Nephron progenitor cell (in vitro differentiated cells): ENCODE results near the gene DNAH8.
A peak's percentile ranks its signal among the peaks of the same experiment; 100 is the strongest.

Source experiments
- DNase-seq: peaks from one replicate; pipeline ENCODE4 v3.0.0; 2021
- H3K27ac Mint-ChIP-seq: 2 replicates; pipeline ENCODE4 v1.8.0; 2021; ENCODE audit warnings: mild to moderate bottlenecking, moderate library complexity, mixed read lengths
- H3K27me3 Mint-ChIP-seq: 2 replicates; pipeline ENCODE4 v1.8.0; 2021; ENCODE audit warnings: mild to moderate bottlenecking, low read depth, mixed read lengths; ENCODE audit not compliant: poor library complexity
- H3K36me3 Mint-ChIP-seq: 2 replicates; pipeline ENCODE4 v1.8.0; 2021; ENCODE audit warnings: low read depth, mixed read lengths
- H3K4me1 Mint-ChIP-seq: 2 replicates; pipeline ENCODE4 v1.8.0; 2021; ENCODE audit warnings: mixed read lengths
- H3K4me3 Mint-ChIP-seq: 2 replicates; pipeline ENCODE4 v1.8.0; 2021; ENCODE audit warnings: mild to moderate bottlenecking, moderate library complexity, mixed read lengths
- H3K9me3 Mint-ChIP-seq: 2 replicates; pipeline ENCODE4 v1.8.0; 2021; ENCODE audit warnings: mild to moderate bottlenecking, moderate library complexity, mixed read lengths
- TF ChIP-seq, protein P1 (sequence below): fragments of 200-600 bp; sonication (generic); IDR thresholded peaks from 2 replicates; pipeline ENCODE4 v1.5.0; 2021; ENCODE audit warnings: antibody characterized with exemption

DNAH8 gene

DNA sequence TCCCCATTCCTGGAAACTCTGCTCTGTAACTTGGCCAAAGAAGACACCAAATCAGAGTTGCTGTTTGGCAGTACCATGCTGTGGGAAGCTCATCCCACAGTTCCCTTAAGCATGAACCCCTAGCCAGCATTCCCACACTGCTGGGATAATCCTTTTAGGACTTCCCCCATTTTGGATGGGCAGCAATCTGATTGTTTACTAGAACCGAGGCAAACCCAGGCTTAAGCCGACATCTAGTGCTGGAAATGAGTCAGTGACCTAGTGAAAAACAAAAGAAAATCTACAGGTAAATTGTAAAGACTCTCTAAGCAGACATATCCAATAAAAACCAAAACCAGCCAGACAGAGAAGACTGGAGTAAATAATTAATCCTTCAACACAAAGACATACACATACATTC lies 5.2 kb downstream of the DNAH8 start:
- H3K36me3 Mint-ChIP-seq, result no peaks in the 10 kb centered on the region
- H3K4me3 Mint-ChIP-seq, result no peak overlapping the region
- no peak for DNase-seq
- peaks cover 6% of the 10 kb centered on the region for H3K4me1 Mint-ChIP-seq
- peak overlapping the region; percentile 19 for H3K27ac Mint-ChIP-seq
- H3K9me3 Mint-ChIP-seq, result peaks cover 11% of the 10 kb centered on the region
- H3K27me3 Mint-ChIP-seq, result peaks cover 20% of the 10 kb centered on the region
- TF ChIP-seq, protein P1, sequence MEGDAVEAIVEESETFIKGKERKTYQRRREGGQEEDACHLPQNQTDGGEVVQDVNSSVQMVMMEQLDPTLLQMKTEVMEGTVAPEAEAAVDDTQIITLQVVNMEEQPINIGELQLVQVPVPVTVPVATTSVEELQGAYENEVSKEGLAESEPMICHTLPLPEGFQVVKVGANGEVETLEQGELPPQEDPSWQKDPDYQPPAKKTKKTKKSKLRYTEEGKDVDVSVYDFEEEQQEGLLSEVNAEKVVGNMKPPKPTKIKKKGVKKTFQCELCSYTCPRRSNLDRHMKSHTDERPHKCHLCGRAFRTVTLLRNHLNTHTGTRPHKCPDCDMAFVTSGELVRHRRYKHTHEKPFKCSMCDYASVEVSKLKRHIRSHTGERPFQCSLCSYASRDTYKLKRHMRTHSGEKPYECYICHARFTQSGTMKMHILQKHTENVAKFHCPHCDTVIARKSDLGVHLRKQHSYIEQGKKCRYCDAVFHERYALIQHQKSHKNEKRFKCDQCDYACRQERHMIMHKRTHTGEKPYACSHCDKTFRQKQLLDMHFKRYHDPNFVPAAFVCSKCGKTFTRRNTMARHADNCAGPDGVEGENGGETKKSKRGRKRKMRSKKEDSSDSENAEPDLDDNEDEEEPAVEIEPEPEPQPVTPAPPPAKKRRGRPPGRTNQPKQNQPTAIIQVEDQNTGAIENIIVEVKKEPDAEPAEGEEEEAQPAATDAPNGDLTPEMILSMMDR, result no peak

DNA sequence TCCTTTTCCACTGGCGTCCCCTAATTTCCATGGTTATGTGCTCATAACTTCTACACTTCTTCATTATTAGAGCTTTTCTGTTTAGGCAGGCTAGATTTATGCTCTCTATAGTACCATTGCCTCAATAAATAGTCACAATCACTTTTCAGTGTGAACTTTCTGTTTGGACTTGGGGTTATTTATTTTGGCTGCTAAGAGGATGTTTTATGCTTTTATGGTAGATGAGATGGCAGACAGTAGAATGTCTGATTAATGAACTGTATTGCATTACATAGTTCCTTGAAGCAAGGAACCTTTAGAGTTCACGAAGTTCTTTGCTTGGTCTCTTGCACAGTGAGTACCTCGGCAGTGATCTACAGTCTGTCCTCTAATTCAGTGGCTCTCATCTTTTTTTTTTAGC lies 6.9 kb downstream of the DNAH8 start:
- peak overlapping the region; percentile 40 for H3K27ac Mint-ChIP-seq
- H3K27me3 Mint-ChIP-seq, result peaks cover 5% of the 10 kb centered on the region
- peaks cover 9% of the 10 kb centered on the region for H3K4me1 Mint-ChIP-seq
- DNase-seq, result no peak
- H3K9me3 Mint-ChIP-seq, result peaks cover 11% of the 10 kb centered on the region
- H3K4me3 Mint-ChIP-seq, result no peak overlapping the region
- H3K36me3 Mint-ChIP-seq, result no peaks in the 10 kb centered on the region
- TF ChIP-seq, protein P1, result no peak

DNA sequence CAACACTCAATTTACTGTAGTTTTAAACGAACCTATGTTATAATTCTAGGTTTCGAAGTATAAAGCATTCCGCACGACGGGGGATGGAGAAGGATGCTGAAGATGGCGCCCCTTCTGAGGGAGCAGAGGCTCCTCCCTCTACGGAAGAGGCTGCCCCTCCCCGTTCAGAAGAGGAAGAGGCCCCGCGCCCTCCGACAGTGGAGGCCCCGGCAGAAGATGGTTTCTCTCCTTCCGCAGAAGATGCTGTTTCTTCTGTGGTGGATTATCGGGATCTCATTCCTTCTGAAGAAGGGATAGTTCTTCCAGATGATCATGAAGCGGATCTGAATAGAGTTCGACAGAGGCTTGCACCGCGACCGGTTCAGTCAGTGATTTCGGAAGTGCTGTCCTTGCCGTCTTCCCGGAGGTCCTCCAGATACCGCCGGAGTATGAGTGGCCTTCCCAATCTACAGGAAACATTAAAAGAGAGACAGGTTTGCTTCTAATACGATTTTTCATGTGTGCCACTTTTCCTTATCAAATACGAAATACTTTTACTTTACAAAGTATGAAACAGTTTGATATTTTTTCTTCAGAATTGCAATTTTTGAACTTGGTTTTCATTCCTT lies 7.7 kb downstream of the DNAH8 start:
- Mint-ChIP-seq H3K27me3 (no peaks in the 10 kb centered on the region), H3K4me3 (no peak overlapping the region), H3K27ac (no peak overlapping the region), H3K36me3 (no peaks in the 10 kb centered on the region), H3K9me3 (peaks cover 11% of the 10 kb centered on the region), H3K4me1 (peaks cover 9% of the 10 kb centered on the region)
- TF ChIP-seq, protein P1, result no peak
- DNase-seq, result no peak

DNA sequence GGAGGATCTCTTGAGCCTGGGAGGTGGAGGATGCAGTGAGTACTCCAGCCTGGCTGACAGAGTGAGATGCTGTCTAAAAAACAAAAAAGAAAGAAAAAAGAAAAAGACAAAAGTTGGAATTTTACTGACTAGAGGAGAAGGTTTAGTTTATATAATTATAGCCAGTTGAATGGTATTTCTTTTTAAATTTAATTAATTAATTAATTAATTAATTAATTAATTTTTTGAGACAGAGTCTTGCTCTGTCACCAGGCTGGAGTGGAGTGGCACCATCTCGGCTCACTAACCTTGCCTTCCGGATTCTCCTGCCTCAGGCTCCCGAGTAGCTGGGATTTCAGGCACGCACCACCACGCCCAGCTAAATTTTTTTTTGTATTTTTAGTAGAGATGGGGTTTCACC lies 8.7 kb downstream of the DNAH8 start:
- H3K27ac Mint-ChIP-seq, result no peak overlapping the region
- peaks cover 11% of the 10 kb centered on the region for H3K9me3 Mint-ChIP-seq
- H3K36me3 Mint-ChIP-seq, result no peaks in the 10 kb centered on the region
- peaks cover 4% of the 10 kb centered on the region for H3K27me3 Mint-ChIP-seq
- H3K4me3 Mint-ChIP-seq, result no peak overlapping the region
- peaks cover 9% of the 10 kb centered on the region for H3K4me1 Mint-ChIP-seq
- no peak for DNase-seq
- TF ChIP-seq, protein P1, result no peak

DNA sequence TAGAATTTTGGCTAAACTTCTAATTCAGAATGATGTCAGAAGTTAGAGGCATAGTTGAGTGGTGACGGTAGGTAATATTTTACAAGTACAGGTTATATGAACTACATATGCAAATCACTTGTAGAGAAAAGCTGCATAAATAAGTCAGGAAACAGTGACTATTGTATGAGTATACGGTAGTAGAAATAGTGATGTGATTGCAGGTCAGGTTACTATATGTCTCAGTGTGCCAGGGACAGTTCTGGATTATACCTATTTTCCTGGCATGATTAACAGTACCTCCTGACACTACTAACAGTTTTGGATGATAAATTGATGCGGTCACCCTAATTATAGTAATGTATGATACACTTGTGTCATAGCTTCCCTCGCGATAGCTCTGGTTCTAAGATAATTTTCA lies 9.2 kb downstream of the DNAH8 start:
- H3K36me3 Mint-ChIP-seq, result no peaks in the 10 kb centered on the region
- TF ChIP-seq, protein P1, result no peak
- H3K4me3 Mint-ChIP-seq, result no peak overlapping the region
- H3K27ac Mint-ChIP-seq, result no peak overlapping the region
- H3K4me1 Mint-ChIP-seq, result peaks cover 9% of the 10 kb centered on the region
- peaks cover 11% of the 10 kb centered on the region for H3K9me3 Mint-ChIP-seq
- DNase-seq, result no peak
- H3K27me3 Mint-ChIP-seq, result peaks cover 4% of the 10 kb centered on the region
